Memory B cell (primary cell): ENCODE results near the gene RPS19.
A peak's percentile ranks its signal among the peaks of the same experiment; 100 is the strongest.

Experiments used
- ATAC-seq: fragments of 150-1000 bp; cut with Tn5 transposase; 2 replicates; pipeline ENCODE4 v1.10.0; 2021; ENCODE audit warnings: low read depth, mild to moderate bottlenecking, moderate library complexity
- DNase-seq, 2 donors: peaks; one replicate each; pipeline ENCODE4 v3.0.0; 2022; ENCODE audit warnings: low spot score in 2 of 2
- H3K27ac Mint-ChIP-seq: one replicate; pipeline ENCODE4 v1.8.0; 2022; ENCODE audit warnings: mild to moderate bottlenecking, moderate library complexity, mixed read lengths
- H3K27me3 Mint-ChIP-seq: one replicate; pipeline ENCODE4 v1.8.0; 2022; ENCODE audit warnings: mixed read lengths
- H3K36me3 Mint-ChIP-seq: one replicate; pipeline ENCODE4 v1.8.0; 2022; ENCODE audit warnings: mild to moderate bottlenecking, mixed read lengths
- H3K4me1 Mint-ChIP-seq: one replicate; pipeline ENCODE4 v1.8.0; 2022; ENCODE audit warnings: mixed read lengths
- H3K4me3 Mint-ChIP-seq: one replicate; pipeline ENCODE4 v1.8.0; 2022; ENCODE audit warnings: mild to moderate bottlenecking, moderate library complexity, mixed read lengths
- H3K9me3 Mint-ChIP-seq: one replicate; pipeline ENCODE4 v1.8.0; 2022; ENCODE audit warnings: mixed read lengths

The RPS19 gene

DNA sequence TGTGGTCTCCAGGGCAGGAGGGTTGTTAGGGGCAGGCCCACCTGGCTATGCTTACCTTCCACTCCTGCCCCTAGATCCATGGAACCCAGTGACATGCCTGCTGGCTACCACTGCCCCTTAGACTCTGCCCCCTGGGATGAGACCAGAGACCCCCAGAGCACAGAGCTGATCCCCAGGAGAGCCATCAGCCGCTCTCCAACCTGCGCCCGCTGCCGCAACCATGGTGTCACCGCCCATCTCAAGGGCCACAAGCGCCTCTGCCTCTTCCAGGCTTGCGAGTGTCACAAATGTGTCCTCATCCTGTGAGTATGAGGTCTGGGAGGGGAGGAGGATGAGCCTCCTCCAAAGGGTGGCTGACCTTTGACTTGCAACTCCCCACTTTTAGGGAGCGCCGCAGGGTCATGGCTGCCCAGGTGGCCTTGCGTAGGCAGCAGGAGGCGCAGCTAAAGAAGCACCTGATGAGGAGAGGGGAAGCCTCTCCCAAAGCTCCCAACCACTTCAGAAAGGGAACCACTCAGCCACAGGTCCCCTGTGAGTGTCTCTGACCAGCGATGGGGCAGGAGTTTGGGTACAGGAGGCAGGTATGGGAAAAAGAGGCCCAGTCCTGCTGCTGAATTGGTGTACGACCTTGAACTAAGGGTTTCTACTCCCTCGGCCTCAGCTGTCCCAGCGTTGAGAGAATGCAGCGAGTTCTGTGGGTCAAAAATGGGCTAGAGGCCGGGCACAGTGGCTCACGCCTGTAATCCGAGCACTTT is 12.5 kb upstream of the RPS19 start:
- no peak overlapping the region for H3K4me3 Mint-ChIP-seq
- peaks cover 4% of the 10 kb centered on the region for H3K9me3 Mint-ChIP-seq
- H3K36me3 Mint-ChIP-seq: peaks cover 2% of the 10 kb centered on the region
- DNase-seq: no peak
- ATAC-seq: no peak
- H3K4me1 Mint-ChIP-seq: no peaks in the 10 kb centered on the region
- H3K27ac Mint-ChIP-seq: no peak overlapping the region
- H3K27me3 Mint-ChIP-seq: peaks cover 5% of the 10 kb centered on the region

DNA sequence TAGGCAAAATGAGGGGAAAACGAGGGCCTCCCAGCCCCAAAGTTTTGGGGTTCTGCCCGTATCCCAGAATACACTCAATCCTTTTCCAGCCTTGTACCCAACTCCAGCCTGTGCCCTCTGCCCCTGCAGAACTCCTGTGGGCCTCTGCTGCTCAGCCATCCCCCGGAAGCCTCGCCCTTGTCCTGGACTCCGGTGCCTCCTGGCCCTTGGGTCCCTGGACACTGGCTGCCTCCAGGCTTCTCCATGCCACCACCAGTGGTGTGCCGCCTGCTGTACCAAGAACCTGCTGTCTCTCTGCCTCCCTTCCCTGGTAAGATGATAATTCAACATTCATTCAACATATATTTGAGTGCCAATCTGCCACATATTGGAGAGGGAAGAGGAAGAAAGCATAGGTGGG is 11.4 kb upstream of the RPS19 start:
- Mint-ChIP-seq H3K27me3 (peaks cover 5% of the 10 kb centered on the region), H3K27ac (no peak overlapping the region), H3K4me3 (no peak overlapping the region), H3K9me3 (peaks cover 4% of the 10 kb centered on the region), H3K4me1 (peaks cover 1% of the 10 kb centered on the region), H3K36me3 (peaks cover 2% of the 10 kb centered on the region)
- ATAC-seq (no peak), DNase-seq (no peak)

DNA sequence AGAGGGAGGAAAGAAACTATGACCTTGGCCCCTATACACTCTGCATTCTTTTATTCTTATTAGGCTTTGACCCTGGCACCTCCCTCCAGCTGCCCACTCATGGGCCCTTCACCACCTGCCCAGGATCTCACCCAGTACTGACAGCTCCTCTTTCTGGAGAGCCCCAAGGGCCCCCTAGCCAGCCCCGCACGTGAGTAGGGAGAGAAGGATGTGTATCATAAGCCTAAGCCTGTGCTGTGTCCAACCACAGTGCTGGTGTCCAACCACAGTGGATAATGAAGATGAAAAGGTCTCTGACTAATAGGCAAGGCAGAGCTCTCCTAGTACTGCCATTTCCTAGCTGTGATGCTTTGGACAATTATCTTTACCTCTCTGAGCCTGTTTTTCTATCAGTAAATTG is 11.0 kb upstream of the RPS19 start:
- peaks cover 5% of the 10 kb centered on the region for H3K27me3 Mint-ChIP-seq
- no peaks in the 10 kb centered on the region for H3K36me3 Mint-ChIP-seq
- H3K4me3 Mint-ChIP-seq: no peak overlapping the region
- peaks cover 2% of the 10 kb centered on the region for H3K9me3 Mint-ChIP-seq
- DNase-seq (no peak), ATAC-seq (no peak)
- no peak overlapping the region for H3K27ac Mint-ChIP-seq
- peaks cover 2% of the 10 kb centered on the region for H3K4me1 Mint-ChIP-seq

DNA sequence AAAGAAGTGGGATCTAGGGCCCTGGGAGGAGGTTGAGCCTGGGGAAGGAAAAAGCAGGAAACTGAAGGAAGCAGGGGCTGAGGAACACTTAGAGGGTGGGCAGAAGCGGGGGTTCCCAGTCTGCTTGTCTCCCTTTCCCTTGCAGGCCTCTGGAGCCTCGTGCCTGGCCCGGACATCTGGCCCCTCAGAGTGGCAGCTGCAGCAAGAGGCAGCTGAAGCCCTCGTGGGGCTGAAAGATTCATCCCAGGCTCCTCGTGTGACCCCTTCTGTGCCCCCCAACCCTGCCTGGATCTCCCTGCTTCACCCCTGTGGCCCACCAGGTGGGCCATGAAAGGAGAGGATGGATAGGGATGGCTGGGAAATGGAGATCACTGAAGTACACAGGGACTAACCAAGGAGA is 9.7 kb upstream of the RPS19 start:
- H3K36me3 Mint-ChIP-seq: no peaks in the 10 kb centered on the region
- no peak for ATAC-seq

DNA sequence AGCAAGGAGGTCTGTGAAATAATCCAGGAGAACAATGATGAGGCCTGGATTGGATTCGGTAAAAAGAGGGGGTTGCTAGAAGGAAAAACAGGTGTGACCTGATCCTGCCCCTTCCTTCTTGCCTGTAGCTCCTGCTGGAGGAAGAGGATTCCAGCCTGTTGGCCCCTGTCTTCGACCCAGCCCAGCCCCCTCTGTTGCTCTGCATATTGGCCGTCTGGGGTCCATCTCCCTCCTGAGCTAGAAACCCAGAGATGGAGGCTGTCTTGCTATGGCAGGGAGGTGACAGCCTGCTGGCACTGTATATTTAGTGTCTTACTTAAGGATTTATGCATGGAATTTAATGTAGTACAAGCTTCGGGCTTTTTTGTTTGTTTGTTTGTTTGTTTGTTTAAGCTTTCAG is 8.6 kb upstream of the RPS19 start:
- Mint-ChIP-seq H3K36me3 (no peaks in the 10 kb centered on the region), H3K4me3 (no peak overlapping the region), H3K27me3 (peaks cover 5% of the 10 kb centered on the region), H3K4me1 (peaks cover 2% of the 10 kb centered on the region), H3K9me3 (no peaks in the 10 kb centered on the region), H3K27ac (no peak overlapping the region)
- no peak for DNase-seq
- no peak for ATAC-seq

More for the DNA sequence above, 9.7 kb upstream of the RPS19 start:
- no peak for DNase-seq
- H3K27ac Mint-ChIP-seq: no peak overlapping the region
- H3K4me1 Mint-ChIP-seq: peaks cover 2% of the 10 kb centered on the region
- H3K4me3 Mint-ChIP-seq: no peak overlapping the region
- no peaks in the 10 kb centered on the region for H3K9me3 Mint-ChIP-seq
- peaks cover 8% of the 10 kb centered on the region for H3K27me3 Mint-ChIP-seq

DNA sequence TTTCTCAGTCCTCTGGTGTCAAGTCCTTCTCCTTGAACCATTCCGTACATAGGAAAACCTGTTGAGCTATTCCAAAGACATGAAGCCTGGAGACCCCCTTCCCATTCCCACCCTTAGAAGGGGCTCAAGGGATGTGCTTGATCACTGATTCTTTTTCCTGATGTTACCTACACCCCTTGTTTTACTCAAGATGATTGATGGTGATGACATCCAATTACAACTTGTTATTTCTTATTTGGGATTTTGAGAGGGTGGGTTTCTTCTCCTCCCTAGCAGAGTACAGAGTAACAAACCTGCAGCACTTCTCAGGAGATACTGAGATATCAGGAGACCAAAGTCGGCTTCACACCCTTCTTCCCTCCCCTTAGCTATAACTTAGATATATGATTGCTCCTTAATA is 6.7 kb upstream of the RPS19 start:
- Mint-ChIP-seq H3K27ac (no peak overlapping the region), H3K4me1 (peaks cover 2% of the 10 kb centered on the region), H3K36me3 (no peaks in the 10 kb centered on the region), H3K27me3 (peaks cover 5% of the 10 kb centered on the region), H3K9me3 (no peaks in the 10 kb centered on the region), H3K4me3 (no peak overlapping the region)
- no peak for DNase-seq
- no peak for ATAC-seq

DNA sequence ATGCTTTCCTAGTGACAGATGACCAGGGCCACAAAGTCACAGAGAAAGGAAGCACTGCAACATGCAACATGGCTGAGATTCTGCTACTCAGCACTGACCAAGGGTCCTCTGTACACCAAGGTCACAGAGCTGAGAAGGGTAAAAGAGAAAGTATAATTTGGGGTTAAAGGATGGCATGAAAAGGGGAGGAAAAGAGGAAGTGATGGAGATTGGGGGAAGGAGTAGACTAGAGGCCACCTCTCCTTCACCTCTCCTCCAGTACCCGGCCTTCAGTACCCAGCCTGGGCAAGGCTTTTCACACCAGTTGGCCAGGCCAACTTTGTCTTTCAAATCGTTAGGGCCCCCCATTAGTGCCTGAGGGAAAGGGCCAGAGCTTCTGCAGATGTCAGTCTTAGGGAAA is 6.3 kb upstream of the RPS19 start:
- H3K4me1 Mint-ChIP-seq: peaks cover 2% of the 10 kb centered on the region
- no peak overlapping the region for H3K4me3 Mint-ChIP-seq
- H3K27me3 Mint-ChIP-seq: peaks cover 5% of the 10 kb centered on the region
- no peak overlapping the region for H3K27ac Mint-ChIP-seq
- DNase-seq: no peak
- no peaks in the 10 kb centered on the region for H3K36me3 Mint-ChIP-seq
- ATAC-seq: peak; percentile 19
- no peaks in the 10 kb centered on the region for H3K9me3 Mint-ChIP-seq

DNA sequence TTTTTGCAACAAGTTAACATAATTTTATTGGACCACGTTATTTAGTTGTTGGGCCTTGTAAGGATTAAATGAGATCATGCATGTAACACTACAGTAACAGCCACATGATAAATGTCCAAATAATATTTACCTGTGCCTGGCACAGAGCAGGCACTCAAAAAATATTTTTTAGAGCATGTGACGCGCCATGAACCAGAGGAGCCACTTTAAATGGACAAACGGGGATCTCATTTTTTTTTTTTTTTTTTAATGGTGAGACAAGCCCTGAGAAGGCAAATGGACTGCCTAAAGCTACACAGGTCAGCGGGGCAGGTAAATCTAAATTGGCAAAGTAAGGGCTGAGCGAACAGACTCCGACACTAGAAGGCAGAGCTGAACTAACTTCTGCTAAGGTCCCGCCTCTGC is 840 bp upstream of the RPS19 start:
- H3K27me3 Mint-ChIP-seq: peaks cover 3% of the 10 kb centered on the region
- no peak for ATAC-seq
- peak overlapping the region; percentile 88 for H3K4me3 Mint-ChIP-seq
- peaks cover 13% of the 10 kb centered on the region for H3K36me3 Mint-ChIP-seq
- no peak for DNase-seq
- no peaks in the 10 kb centered on the region for H3K9me3 Mint-ChIP-seq
- H3K4me1 Mint-ChIP-seq: peaks cover 24% of the 10 kb centered on the region
- peak overlapping the region; percentile 85 for H3K27ac Mint-ChIP-seq

DNA sequence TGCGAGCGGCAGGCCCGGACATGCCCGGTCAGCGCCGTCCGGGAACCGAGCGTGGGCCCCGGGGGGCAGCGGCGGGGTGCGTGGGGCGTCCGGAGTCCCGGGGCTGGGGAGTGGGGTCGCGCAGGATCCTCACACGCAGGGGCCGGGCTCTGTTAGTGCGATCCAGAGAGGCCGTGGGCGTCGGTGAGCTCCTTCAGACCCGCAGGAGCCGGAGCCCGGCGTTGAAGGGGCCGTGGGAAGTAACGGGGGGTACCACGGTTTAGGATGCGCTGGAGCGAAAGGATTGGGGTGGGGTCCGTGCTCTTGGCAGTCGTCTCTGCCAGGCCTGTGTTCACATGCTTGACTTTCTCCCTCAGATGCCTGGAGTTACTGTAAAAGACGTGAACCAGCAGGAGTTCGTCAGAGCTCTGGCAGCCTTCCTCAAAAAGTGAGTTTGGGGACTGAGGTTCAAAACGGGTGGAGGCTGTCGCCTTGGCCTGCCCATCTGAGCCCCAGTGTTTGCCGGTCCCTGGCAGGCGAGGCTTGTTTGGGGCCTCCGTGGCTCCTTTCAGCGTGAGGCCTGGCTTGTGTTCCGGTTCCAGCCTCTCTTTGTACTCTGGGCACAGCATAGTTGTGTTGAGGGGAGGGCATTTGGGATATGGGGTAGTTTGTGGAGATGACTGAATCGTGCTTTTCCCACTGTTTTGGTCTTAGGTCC is 512 bp downstream of the RPS19 start:
- ATAC-seq (no peak), DNase-seq (no peak)
- H3K4me3 Mint-ChIP-seq: peak overlapping the region; percentile 88
- no peaks in the 10 kb centered on the region for H3K27me3 Mint-ChIP-seq
- no peaks in the 10 kb centered on the region for H3K9me3 Mint-ChIP-seq
- peak overlapping the region; percentile 85 for H3K27ac Mint-ChIP-seq
- H3K4me1 Mint-ChIP-seq: peaks cover 25% of the 10 kb centered on the region
- H3K36me3 Mint-ChIP-seq: peaks cover 13% of the 10 kb centered on the region

DNA sequence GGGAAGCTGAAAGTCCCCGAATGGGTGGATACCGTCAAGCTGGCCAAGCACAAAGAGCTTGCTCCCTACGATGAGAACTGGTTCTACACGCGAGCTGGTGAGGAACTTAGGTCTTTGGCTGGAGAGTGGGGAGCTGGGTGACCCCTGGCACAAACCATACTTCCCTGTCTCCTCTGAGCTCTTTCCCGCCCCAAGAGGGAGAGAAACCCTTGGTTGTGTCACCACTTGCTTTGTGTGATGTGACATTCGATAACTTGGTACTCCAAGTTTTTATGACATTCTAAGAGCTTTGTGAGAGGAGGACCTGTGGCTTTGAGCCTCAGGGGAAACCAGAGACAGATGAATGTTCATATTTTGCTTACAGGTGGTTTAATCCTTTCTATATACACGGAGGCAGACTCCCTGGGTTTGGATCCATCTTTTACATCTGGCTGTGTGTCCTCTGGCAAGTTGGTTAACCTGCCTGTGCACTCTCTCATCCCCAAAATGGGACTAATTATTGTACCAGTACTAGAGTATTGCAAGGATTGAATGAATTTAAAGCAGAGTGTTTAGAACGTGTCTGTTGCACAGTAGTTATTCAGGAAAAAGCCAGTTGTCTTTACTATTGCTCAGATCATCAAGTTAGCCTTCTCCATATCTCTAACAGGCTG is 1.2 kb downstream of the RPS19 start:
- Mint-ChIP-seq H3K4me3 (peak overlapping the region; percentile 88), H3K9me3 (no peaks in the 10 kb centered on the region), H3K27ac (peak overlapping the region; percentile 85), H3K36me3 (peaks cover 13% of the 10 kb centered on the region), H3K27me3 (no peaks in the 10 kb centered on the region), H3K4me1 (peaks cover 27% of the 10 kb centered on the region)
- ATAC-seq (no peak), DNase-seq (no peak)

DNA sequence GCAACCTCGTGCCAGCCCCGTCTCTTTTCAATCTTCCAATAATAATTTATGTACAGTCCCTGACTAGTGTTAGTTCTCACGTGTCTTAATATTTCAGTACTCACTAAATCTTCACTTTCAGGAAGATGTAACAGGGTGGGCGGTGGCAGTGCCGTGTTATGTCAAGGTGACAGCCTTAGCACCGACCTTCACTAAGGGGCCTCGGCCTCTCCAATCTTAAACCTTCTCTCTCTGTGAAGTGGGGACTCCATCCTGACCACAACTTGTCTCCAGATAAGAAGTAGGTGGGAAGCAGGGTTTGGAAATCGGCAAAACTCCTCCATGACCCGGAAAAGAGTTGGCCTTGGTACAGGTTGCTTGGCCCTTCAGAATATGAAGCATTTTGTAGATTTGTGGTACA is 1.8 kb downstream of the RPS19 start:
- Mint-ChIP-seq H3K4me1 (peaks cover 30% of the 10 kb centered on the region), H3K9me3 (no peaks in the 10 kb centered on the region), H3K27me3 (no peaks in the 10 kb centered on the region), H3K36me3 (peaks cover 13% of the 10 kb centered on the region), H3K4me3 (peak overlapping the region; percentile 88), H3K27ac (peak overlapping the region; percentile 85)
- no peak for DNase-seq
- ATAC-seq: no peak

DNA sequence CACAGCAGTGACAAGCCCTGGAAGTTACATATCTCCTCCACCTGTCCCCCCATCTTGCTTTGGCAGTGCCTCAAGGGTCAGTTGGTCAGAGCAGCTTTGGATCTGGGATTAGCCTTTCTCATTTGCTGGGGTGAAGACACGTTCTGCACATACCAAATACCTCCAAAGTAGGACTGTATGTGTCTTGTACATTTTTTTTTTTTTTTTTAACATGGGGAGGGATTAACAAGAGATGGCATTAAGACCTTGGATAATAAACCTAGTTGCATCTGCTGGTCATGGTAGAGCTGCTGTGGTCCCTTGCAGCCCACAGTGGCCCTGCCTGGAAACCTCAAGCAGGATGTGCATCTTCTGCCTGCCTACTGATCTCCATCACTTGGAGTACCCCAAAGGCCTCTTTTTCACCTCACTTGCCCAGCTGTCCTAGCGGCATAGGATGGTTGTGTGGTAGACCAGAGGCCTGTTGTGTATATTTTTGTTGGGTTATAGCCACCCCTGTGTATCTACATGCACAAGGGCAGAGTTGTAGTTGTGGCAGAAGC is 2.5 kb downstream of the RPS19 start:
- ATAC-seq: no peak
- DNase-seq: no peak
- Mint-ChIP-seq H3K27me3 (no peaks in the 10 kb centered on the region), H3K4me1 (peaks cover 30% of the 10 kb centered on the region), H3K36me3 (peaks cover 13% of the 10 kb centered on the region), H3K4me3 (peak overlapping the region; percentile 37), H3K9me3 (no peaks in the 10 kb centered on the region), H3K27ac (peak overlapping the region; percentile 56)

DNA sequence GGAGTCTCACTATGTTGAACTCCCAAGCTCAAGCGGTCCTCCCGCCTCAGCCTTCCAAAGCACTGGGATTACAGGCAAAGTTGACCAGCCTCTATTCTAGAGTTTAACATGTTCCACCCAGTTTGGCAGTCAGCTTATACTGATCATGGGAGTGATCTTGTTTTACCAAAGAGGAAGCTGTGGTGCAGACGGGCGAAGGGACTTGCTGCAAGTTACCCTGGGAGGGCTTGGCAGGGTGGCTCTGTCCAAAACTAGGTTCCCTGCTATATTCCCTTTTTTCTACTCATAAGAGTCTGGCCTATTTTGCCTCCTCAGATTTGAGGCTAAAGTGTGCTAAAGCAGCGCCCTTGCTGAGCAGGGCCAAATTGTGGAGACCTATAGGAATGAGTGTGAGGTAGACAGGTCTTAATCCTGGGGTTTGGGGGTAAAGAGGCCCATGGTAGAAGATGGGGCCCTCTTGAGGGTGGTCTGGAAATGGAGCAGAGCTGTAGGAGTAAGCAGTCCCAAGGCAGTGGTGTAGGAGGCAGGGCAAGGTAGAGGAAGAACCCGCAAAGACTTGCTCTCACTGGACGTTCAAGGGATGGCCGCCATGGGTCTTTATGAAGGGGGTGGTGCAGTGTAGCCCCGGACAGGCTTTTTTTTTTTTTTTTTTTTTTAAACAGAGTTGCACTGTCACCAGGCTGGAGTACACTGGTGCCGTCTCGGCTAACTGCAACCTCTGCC is 3.3 kb downstream of the RPS19 start:
- peaks cover 37% of the 10 kb centered on the region for H3K4me1 Mint-ChIP-seq
- peak overlapping the region; percentile 22 for H3K4me3 Mint-ChIP-seq
- no peaks in the 10 kb centered on the region for H3K27me3 Mint-ChIP-seq
- DNase-seq: no peak
- peaks cover 17% of the 10 kb centered on the region for H3K36me3 Mint-ChIP-seq
- peak overlapping the region; percentile 84 for H3K27ac Mint-ChIP-seq
- no peak for ATAC-seq
- no peaks in the 10 kb centered on the region for H3K9me3 Mint-ChIP-seq

DNA sequence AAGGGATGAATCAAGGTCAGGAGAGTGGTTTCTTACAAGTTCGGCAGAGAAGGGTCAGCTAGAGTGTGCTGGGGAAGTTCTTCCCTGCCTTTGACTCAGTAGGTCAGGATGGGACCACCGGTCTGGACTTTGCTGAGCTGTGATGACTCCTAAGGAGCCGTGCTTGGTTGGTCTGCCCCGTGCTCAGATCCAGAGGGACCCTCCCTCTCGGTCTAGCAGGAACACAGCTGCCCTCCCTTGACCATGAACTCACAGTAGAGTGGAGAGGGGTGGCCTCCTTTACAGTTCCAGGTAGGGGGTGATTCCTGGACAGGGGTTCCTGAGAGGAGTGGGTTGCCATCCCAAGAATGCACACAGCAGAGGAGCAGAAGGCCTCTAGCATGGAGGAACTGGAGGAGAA is 4.3 kb downstream of the RPS19 start:
- DNase-seq (no peak), ATAC-seq (no peak)
- no peaks in the 10 kb centered on the region for H3K27me3 Mint-ChIP-seq
- peaks cover 41% of the 10 kb centered on the region for H3K4me1 Mint-ChIP-seq
- no peak overlapping the region for H3K4me3 Mint-ChIP-seq
- H3K27ac Mint-ChIP-seq: peak overlapping the region; percentile 84
- H3K9me3 Mint-ChIP-seq: no peaks in the 10 kb centered on the region
- peaks cover 17% of the 10 kb centered on the region for H3K36me3 Mint-ChIP-seq
